ENCODE data around the gene NRTN.
"Not testable (repeated sequence)": the region's sequence is repeated elsewhere in the genome, so short reads cannot be mapped to it uniquely, and the experiment has no call there.

NRTN gene, protein sequence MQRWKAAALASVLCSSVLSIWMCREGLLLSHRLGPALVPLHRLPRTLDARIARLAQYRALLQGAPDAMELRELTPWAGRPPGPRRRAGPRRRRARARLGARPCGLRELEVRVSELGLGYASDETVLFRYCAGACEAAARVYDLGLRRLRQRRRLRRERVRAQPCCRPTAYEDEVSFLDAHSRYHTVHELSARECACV

DNA sequence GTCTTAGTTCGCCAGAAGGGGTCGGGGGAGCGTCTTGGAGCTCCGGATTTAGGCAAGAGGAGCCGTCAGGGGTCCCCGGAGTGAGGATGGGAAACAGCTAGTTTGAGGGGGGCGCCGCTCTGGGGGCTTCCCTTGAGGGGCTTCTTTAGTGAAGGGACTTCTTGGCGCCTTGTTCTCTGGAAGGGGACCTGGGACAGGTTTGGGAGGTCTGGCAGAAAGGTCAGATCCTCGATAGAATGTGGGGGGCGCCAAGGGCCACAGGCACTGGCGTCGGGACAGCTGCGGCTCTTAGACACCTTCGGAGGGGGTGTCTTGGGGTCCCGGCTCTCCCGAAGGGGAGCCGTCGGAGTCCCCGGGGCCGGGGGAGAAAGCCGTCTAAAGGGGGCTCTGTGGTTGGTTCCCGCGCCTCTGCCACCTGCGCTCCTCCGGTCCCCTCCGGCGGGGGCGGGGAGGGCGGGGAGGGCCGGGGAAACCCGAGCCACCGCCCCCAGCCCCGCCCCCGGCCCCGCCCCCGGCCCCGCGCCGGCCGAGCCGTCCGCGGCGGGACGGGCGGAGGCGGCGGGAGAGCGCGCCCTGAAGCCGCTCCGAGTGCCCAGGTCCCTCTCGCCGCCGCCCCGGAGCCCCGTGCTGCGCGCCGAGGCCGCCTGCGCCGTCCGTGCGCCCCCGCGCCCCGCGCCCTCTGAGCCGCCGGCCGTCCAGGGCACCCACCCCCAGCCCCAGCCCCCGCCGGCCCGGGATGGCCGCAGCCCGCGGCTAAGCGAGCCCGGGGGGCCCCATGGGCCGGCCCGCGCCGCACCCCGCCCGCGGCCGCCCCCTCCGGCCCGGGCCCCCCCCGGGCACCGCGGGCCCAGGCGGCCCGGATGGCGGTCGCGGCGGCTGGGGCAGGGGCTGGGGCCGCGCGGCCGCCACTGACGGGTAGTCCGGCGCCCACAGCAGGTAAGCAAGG lies at the start of gene NRTN:
NRTN (plus strand) TSS at position 552 of the 946 bp plus-strand sequence. CDS start 19,099 bp downstream, outside the sequence.
- peak; percentile 58 for DNase-seq

DNA sequence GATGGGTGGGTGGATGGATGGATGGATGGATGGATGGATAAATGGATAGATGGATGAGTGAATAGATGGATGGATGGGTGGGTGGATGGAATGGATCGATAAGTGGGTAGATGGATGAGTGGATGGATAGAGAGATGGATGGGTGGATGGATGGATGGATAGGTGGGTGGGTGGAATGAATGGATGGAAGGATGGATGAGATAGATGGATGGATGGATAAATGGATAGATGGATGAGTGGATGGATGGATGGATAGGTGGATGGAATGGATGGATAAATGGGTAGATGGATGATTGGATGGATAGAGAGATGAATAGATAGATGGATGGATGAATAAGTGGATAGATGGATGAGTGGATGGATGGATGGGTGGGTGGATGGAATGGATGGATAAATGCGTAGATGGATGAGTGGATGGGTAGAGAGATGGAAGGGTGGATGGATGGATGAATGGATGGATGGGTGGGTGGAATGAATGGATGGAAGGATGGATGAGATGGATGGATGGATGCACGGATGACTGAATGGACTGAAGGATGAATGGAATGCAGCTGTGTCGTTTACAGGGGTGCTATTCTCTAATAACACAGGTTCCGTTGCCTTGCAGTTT lies 42.2 kb upstream of the NRTN start:
- DNase-seq, result no peak

DNA sequence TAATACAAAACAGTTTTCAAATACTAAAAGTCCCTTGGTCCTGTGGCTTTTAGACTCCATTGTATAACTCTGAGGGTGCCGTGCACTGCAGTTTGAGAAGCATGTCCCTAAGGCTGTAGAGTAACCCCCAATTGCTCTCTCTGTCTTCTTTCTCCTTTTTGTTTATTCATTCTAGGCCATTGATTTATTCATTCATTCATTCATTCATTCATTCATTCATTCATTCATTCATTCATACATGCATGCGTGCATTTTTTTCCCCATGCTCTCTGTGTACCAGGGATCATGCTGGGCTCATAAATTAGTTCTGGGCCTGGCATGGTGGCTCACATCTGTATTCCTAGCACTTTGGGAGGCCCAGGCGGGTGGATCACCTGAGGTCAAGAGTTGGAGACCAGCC lies 39.6 kb upstream of the NRTN start:
- DNase-seq, result no peak

DNA sequence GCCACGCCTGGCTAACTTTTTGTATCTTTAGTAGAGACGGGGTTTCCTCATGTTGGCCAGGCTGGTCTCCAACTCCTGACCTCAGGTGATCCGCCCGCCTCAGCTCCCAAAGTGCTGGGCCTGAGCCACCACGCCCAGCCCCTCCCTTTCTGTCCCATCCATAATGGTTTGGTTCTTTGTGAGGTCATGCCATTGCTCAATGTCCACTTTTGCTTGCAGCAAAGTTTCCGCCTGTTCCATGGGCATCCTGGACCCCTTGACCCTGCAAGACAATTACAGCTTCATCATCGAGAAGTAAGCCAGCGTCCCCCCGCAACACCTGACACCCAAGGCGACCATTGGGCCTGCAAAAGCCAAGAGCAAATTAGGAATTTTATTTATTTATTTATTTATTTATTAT lies 36.9 kb upstream of the NRTN start:
- no peak for DNase-seq

DNA sequence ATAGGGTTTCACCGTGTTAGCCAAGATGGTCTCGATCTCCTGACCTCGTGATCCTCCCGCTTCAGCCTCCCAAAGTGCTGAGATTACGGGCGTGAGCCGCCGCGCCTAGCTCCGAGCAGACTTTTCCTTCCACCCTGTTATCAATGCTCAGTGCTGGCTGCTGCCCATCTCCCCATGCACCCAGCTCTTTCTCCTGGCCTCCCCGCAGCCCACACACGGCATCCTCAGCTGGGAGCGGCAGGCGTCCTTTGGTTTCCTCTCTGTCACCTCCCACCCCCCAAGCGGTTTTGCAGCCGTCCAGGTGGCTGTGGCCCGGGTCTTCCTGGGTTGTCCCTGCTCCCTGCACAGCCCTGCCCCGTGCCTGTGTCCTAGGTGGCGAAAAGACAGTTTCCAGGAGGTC lies 32.5 kb upstream of the NRTN start:
- no peak for DNase-seq

DNA sequence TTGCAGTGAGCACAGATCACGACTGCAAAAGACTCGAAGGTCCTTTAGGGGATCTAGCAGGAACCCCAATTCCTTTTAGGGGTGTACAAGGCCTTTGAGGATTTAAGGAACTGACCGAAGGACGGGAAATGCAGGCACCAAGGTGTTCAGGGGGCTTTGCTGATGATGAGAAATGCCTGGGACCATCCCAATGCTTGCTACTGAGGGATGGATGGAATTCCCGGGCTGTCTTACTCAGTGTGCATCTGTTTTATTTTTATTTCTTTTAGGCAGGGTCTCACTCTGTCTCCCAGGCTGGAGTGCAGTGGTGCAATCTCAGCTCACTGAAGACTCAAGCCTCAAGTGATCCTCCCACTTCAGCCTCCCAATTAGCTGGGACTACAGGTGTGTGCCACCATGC lies 31.6 kb upstream of the NRTN start:
- no peak for DNase-seq

DNA sequence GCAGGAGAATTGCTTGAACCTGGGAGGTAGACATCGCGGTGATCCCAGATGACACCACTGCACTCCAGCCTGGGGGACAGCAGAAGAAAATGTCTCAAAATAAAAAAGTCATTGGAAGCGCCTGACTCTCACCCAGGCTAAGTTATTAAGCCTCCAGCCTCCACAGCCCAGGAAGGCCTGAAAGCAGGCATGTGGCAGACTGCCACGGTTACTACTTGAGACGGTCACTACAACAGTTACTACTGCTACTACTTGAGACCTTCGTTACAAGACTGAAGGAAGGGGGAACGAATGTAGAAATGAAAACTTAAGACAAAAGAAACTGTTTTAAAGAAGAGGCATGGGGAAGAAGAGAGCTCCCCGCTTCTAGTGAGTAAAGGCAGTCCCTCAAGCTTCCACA lies 29.9 kb upstream of the NRTN start:
- DNase-seq, result no peak

DNA sequence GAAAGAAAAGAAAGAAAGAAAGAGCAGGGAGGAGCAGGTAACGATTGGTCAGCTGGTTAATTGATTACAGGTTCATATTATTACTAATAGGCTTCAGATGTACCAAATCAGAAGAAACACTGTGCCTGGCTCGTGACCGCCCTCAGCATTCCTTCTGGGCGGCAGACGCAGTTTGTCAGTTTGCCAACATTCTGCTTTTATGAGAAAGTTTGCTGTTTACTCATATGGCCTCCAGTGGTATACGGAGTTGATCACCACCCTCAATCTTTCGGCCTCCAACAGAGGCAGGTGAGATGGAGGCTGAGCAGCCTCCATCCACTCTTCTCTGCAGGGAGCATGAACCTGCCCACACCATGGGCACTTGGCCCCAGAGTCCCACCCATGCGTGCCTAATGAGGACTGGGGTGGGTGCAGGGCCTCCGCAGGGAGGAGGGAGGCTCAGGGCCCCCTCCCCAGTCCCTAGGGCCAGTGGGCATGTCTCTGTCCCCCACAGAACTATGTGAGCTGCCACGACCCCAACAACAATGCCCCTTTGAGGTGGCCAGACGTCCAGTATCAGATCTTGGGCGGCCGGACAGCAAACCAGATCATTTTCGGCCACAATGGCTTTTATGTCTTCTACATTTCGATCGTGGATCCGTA lies 29.1 kb upstream of the NRTN start:
- no peak for DNase-seq

DNA sequence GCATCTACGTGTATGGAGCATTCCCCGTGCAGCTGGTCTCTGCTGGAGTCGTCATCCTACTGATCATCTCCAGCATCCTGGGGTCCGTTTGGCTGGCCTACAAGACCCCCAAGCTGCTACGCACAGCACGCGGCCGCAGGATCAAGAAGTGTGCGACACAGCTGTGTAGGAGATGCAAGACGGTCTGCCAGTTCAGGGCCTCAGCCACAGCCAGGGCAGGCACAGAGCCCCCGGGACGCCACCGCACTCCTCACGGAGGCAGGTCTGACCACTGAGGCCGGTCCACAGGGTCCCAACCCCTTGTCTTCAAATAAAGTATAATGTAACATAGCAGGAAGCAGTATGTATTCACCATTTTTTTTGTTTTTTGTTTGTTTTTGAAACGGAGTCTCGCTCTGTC lies 26.5 kb upstream of the NRTN start:
- no peak for DNase-seq

DNA sequence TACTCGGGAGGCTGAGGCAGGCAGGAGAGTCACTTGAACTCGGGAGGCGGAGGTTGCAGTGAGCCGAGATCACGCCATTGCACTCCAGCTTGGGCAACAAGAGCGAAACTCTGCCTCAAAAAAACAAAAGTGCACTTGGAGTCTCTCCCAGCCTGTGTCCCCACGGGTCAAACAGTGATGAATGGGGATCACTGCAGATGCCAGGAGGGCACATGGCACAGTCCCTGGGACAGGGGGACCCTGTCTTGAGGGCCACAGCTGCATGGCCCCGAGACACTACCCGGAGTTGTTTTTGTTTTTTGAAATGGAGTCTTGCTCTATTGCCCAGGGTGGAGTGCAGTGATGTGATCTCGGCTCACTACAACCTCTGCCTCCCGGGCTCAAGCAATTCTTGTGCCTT lies 24.0 kb upstream of the NRTN start:
- DNase-seq, result not testable (repeated sequence)

DNA sequence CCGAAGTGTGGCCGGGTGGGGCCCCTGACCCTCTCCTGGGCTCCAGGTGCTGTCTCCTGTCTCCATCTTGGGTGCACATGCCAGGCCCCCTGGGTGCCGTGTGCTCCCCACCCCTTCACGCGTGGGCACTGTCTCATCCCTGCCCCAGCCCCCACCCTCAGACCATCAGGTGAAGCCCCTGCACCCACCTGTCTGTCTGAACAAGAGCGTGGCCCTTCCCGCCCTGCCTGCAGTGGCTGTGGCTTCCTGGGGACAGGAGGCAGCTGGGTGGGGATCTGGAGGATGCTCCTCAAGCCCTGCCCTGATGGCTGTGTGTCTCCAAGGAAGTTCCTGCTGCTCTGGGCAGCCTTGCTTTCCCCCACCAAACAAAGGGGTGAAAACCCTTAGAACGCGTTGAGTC lies 22.5 kb upstream of the NRTN start:
- DNase-seq, result no peak

DNA sequence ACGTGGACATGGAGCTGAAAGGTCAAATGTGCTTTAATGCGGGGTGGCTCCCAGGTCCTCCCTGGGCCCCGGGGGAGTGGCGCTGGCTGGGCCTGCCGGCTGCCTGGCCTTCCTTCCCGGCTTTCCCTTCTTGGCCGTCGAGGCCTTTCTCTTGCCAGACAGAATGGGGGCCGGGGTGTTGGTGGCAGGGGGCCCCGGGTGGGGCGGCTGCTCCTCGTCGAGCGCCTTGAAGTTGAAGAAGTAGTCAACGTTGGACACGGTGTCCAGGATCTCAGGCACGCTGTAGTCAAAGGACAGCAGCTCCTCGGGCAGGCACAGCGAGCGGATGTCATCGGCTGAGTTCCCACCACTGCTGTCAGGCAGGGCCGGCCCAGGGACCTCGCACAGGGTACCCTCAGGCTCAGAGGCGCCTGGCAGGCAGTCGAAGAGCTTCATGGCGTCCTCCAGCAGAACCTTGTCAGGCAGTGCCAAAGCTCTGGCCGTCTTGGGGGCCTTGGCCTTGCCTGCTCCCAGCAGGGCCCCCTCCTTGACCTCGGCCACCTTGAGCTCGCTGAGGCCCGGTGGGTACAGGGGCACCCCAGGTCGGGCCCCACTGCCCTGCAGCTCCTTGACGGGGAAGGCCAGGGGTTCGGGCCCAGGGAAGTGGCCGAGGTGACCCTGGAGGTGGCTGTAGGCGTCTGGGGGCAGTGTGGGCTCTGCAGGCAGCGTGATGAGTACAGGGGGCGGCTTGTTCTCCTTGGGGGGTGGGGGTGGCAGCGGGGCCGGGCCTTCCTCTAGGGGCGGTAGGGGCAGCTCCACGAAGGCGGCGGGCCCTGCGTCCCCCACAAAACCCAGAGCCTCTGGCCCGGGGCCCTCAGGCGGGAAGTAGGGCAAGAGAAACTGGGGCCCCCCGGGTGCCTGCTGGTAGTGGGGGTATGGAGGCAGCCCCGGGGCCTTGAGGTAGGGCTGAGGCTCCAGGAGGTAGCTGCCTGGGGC lies 21.6 kb upstream of the NRTN start:
- DNase-seq, result no peak

DNA sequence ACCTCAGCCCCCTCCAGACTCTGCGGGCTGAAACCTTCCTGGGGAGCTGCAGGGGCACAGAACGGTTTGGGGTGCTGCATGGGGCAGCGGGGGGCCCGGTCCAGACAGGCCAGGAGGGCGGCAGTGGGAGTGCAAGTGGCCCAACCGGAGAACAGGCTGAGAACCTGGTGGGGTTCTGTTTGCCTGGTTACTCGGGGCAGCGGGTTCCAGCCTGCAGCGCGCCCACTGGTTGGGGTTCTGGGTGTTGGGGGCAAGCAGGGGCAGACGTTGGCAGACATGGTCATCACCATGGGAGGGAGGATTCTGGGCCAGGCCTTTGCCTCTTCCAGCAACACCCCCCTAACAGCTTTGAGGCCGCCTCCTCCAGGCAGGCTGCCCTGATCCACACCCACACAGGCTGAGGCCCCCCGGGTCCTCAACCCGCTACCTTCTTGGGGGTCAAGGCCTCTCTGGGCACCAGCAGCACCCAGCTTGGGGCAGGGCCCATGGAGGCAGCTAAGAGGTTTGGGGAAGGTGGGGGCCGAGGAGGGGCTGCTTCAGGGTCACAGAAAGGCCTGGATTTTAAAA lies 20.2 kb upstream of the NRTN start, which contains the start of gene PRR22:
PRR22 (minus strand) TSS at position 166 of the 567 bp plus-strand sequence; CDS start at position 80, 86 bp downstream.
- no peak for DNase-seq

DNA sequence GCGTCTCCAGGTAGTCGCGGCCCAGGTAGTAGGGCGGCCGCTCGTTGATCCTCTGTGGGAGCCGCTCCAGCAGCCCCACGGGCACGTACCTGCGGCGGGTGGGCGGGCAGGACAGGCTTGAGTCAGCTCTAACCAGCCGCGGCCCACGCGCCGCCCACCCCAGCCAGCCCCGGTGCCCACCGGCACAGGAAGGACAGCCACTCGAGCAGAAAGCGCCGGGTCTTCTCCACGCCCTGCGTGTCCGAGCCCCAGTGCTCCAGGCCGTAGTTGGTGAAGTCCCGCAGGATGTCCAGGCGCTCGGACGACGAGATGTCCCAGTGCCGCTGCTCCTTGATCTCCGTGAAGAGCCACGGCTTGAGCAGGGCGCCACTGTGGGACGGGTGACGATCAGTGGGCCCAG lies 19.4 kb upstream of the NRTN start:
- no peak for DNase-seq

DNA sequence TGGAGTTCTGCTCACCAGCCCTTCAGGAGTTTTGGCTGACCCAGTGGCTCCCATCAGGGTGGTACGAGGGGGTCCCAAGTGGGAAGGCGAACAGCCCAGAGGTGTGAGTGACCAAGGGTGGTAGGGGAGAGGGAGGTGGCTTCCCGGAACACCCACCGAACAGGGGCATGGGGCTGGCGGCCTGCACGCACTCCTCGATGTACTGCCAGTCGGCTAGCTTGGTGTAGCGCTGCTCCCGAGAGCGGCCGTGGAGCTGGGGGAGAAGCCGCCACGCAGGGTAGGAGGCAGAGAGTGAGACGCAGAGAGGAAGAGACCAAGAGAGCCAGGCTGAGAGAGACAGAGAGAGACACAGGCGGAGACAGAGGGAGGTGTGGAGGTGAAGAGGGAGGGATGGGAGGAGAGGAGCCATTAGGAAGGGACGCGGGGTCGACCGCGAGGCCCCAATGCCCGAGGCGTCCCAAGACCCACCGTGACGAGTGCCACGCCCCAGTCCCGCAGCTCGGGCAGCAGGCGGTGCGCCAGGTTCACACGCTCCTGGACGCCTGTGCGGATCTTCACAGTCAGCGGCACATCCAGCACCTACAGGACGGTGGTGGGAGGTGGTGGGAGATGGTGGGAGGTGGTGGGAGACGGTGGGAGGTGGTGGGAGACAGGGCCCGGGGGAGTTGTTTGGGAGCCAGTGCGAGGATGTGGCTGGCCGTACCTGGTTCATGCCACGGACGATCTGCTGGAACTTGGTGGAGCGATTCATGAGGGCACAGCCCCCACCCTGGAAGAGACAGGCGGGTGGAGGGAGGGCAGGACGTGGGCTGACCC lies 18.1 kb upstream of the NRTN start:
- DNase-seq, result no peak

DNA sequence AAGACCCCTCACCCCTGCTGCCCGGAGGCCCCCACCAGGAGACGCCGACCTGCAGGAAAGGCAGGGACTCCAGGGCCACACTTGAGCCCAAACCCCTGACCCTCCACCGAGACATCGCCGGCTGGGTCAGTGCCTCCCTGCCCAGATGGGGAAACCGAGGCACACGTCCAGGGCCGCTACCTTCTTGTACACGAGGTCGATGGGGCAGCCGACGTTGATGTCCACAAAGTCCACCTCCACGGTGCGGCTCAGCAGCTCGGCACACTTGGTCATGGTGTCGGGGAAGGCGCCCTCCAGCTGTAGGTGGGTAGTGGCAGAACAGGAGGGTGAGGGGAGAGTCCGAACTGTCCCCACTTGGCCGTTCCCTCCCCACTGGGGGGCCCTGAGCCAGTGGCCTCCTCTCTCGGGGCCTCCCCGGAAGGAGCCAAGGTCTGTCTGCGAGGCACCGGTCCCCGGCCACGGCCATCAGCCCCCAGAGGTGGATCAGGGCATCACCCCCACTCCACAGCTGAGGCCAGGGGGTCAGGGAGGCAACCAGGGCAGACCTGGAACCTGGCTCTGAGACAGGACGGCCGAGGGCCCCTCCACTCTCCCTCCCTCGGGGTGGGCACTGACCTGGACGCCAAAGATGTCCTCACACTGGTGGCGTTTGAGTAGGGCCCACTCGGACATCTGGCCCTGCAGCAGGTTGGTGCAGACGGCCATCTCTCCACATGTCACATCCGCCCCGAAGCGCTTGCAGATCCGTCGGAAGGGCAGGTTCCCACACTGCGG lies 17.3 kb upstream of the NRTN start:
- DNase-seq, result no peak

DNA sequence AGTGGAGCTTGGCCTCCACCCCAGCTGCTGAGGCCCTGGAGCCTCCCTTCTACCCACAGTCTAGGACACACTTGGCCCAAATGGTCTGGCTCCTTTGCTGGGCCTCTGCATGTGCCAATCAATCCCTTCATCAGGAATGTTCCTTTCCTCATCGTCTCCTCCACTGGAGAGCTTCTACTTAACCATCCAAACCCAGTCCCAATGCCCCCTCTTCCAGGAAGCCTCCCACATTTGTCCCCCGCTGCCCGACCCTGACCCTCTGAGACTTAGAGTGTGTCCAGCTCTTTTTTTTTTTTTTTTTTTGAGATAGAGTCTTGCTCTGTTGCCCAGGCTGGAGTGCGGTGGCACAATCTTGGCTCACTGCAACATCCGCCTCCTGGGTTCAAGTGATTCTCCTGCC lies 16.4 kb upstream of the NRTN start:
- DNase-seq, result no peak

DNA sequence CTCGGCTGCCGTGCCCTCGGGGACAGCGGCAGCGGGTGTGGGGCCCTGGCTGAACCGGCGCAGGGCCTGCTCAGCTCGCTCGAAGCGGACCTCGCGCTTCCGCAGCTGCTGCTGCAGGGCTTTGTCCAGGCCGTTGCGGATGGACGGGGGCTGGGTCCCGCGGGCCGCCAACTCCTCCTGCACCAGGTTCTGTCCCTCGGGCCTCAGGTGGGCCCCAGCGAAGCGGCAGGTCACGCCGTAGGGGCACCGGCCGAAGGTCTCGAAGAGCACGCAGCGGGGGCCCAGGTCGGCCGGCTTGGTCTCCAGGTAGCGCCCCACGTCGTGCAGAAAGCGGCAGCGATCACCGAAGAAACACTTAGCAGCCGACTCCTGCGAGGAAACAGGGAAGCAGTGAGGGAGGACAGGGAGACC lies 15.5 kb upstream of the NRTN start:
- DNase-seq, result no peak

DNA sequence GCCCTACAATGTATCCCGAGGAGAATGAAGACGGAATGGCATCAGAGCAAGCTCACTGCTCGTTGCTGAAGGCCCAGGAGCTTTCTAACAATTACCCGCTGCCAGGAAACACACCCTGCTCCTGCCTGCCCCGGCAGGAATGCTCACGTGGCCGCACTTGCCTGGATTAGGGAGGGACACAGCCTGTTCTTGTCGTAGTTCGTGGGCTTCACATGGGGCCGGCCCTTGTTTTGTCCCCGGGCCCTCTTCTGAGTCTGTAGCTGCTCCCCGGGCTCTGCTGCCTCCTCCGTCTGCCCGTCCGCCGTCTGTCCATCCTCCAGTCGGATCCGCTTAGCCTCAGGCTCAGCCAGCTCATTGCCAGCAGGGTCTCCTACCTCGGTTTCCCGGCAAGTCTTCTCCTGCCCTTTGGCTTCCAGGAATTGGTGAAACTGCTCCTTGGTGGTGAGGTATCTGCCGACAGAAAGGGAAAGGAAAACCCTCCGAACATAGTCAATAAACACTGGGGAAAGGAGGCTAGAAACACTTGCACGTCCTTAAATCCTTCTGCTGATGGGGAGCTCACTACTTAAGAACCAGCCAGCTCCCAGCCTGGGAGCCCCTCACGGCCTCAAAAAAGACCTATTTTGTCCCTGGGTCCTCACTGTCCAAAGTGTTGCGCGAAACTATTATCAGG lies 14.8 kb upstream of the NRTN start:
- no peak for DNase-seq
